ENCODE results near the gene DNAH1.

The DNAH1 gene

DNA sequence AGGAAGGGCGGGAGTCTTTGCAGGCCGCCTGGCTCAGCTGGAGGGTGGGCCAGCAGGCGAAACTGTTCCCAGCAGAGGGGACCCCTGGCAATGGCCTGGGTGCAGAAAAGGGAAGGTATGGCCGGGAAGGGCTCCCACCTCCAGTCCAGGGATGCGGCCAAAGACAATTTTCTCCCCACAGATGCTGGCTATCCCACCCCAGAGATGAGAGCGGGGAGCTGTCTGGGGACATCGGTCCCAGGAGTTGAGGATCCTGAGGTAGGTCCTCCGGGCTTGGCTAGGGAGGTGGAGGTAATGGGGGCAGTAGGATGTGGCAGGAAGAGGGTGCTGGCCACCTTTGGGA, 127.1 kb downstream of the DNAH1 start:
- in situ Hi-C loops (cut with MboI; ENCODE audit: low sequenced_read_pairs) = no loop called here

GRCh38 chr3:52443791-52444687, 127.9 kb downstream of the DNAH1 start:
- in situ Hi-C loops (cut with MboI; ENCODE audit: low sequenced_read_pairs) = no loop called here

GRCh38 chr3:52444860-52445793, 129.0 kb downstream of the DNAH1 start, which contains the start of gene SEMA3G:
TSS of gene SEMA3G (minus strand) at chr3:52445103. CDS start at chr3:52445027, 76 bp downstream.
- in situ Hi-C loops (cut with MboI; ENCODE audit: low sequenced_read_pairs) = no loop called here

DNA sequence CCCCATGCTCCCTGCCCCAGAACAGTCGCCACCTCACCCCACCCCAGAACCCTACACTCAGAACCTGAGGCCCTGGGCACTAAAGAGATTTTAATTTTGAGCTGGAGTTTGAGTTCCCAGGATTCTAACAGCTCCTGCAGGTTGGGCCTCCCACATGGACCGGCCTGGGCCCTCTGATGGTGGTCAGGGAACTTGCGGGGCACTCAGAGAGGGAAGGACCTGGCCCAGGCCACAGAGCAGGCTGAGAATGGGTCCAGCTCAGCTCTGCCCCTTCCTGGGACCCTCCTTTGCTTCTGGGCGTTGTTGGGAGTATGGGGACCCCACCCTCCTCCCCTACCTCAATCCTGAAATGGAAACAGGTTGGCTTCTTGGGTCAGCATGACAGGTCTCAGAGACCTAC, 129.9 kb downstream of the DNAH1 start:
- in situ Hi-C loops (cut with MboI; ENCODE audit: low sequenced_read_pairs) = no loop called here

DNA sequence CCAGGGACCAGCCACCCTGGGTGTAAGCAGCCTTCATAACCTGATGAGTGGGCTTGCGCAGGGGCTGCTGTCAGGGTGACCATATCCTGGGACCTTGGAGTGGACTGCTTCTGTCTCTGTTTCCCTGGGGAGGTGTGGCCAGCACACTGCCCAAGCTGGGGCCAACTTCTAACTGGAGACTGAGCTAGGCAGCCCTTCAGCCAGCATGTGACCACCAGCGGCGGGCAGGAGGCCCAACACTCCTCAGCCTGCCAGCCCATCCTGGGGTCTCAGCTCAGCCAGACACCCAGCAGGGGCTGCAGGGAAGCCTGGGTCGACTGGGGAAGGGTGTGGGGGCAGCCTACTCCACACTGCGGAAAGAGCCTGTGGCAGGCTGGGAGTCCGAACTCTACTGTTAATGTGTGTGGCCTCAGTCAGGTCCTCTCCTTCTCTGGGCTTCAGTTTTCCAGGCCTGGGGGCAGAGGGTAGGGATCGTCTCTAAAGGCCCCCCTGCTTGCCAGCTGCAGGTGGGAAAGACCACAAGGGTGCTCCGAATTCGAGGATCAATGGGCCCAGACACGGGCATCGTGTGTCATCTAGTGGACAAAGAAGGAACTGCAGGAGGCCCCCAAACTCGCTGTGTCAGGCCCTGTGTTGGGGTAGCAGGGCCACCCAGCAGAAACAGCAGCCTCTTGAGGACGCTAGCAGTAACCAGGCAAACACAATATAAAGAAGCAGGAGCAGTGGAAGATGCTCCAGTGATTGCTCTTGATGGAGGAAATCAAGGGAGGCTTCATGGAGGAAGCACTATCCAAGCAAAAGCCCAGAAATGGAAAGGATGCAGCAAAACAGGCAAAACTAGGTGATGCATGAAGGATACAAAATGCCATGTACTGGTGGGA, 130.8 kb downstream of the DNAH1 start:
- in situ Hi-C loops (cut with MboI; ENCODE audit: low sequenced_read_pairs) = no loop called here

DNA sequence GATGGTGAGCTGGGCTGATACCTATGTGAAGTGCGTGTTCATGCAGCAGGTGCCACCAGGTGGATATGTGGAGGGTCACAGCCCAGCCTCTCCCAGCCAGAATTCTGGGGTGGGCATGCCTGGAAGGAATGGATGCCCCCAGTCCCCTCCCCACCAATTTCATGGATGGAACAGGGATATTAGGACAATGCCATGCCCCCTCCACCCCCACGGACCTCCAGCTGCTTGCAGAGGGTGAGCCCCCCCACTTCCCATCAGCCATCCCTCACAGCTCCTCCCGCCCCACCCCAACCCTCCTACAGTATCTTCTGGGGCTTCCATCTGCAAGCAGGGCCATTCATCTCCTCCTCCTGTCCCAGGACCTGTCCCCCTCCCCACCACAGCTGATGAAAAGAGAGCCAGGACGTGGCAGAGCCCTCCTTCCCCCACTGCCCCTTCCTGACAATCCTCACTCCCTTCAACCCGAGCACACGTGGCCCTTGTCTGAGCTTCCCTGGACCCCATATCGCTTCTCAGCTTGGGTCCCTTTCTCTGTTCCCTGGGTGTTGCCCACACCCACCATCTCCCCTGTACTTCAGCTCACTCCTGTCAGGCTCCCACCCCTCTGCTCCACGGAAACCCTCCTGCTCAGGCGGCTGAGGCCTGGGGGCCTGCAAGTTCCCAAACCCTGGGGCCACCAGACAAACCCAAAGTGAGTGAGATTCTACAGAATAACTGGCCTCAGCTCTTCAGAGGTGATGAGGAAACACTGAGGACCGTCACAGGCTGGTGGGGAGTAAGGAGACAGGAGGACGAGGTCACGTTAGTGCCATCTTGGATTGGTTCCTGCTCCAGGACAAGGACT, 131.6 kb downstream of the DNAH1 start:
- in situ Hi-C loops (cut with MboI; ENCODE audit: low sequenced_read_pairs) = no loop called here
